WTC11 (cell line): Measurements from ENCODE around the gene MEX3C. TPM values are rescaled to one million over a fixed set of nuclear protein-coding genes. Genes with fewer than 3 reads are reported as not detected.

Experiments
- ATAC-seq: fragments of 200-7000 bp; cut with Tn5 transposase; 2 replicates; pipeline ENCODE4 v1.10.0; 2021; ENCODE audit warnings: mild to moderate bottlenecking, moderate library complexity
- CTCF ChIA-PET: fragments of 300-600 bp; sonication (Branson Sonifier 250); formaldehyde crosslinking; loops from one replicate; lab custom pipeline; 2021; ENCODE audit warnings: antibody characterized with exemption; lab: Charles Lee
- POLR2A ChIA-PET: fragments of 350-600 bp; sonication (Branson Sonifier 250); formaldehyde crosslinking; loops from one replicate; lab custom pipeline; 2021; ENCODE audit warnings: antibody characterized with exemption; lab: Charles Lee
- DNase-seq: peaks from one replicate; pipeline ENCODE4 v3.0.0; 2021; ENCODE audit warnings: low spot score
- H3K27ac Mint-ChIP-seq: 2 replicates; pipeline ENCODE4 v1.8.0; 2021; ENCODE audit warnings: mixed read lengths
- H3K27me3 Mint-ChIP-seq: 2 replicates; pipeline ENCODE4 v1.8.0; 2021; ENCODE audit warnings: low read depth, mild to moderate bottlenecking, moderate library complexity, mixed read lengths
- H3K36me3 Mint-ChIP-seq: 2 replicates; pipeline ENCODE4 v1.8.0; 2021; ENCODE audit warnings: mixed read lengths
- H3K4me1 Mint-ChIP-seq: 2 replicates; pipeline ENCODE4 v1.8.0; 2022; ENCODE audit warnings: mixed read lengths
- H3K4me3 Mint-ChIP-seq: 2 replicates; pipeline ENCODE4 v1.8.0; 2021; ENCODE audit warnings: mild to moderate bottlenecking, moderate library complexity, mixed read lengths
- H3K9me3 Mint-ChIP-seq: 2 replicates; pipeline ENCODE4 v1.8.0; 2021; ENCODE audit warnings: mixed read lengths
- CREB1 ChIP-seq: sonication (generic); formaldehyde crosslinking; IDR thresholded peaks from 2 replicates; pipeline ENCODE4 v1.8.0; 2023; ENCODE audit warnings: mild to moderate bottlenecking, missing genetic modification reagents
- EMX1 ChIP-seq: fragments of 250-450 bp; sonication (Bioruptor Pico); IDR thresholded peaks from 2 replicates; pipeline ENCODE4 v1.8.0; 2021; ENCODE audit warnings: mild to moderate bottlenecking
- MXD4 ChIP-seq: fragments of 250-450 bp; sonication (Bioruptor Pico); IDR thresholded peaks from 2 replicates; pipeline ENCODE4 v1.8.0; 2021; ENCODE audit warnings: mild to moderate bottlenecking, moderate library complexity, borderline replicate concordance
- NR3C1 ChIP-seq: sonication (generic); formaldehyde crosslinking; conservative IDR thresholded peaks from 2 replicates; pipeline ENCODE4 v1.8.1; 2023; ENCODE audit warnings: low read depth, mild to moderate bottlenecking, missing genetic modification reagents
- OVOL2 ChIP-seq: fragments of 250-450 bp; sonication (Bioruptor Pico); IDR thresholded peaks from 2 replicates; pipeline ENCODE4 v1.9.0; 2021; ENCODE audit warnings: mild to moderate bottlenecking, borderline replicate concordance
- STAT6 ChIP-seq: sonication (generic); formaldehyde crosslinking; conservative IDR thresholded peaks from 2 replicates; pipeline ENCODE4 v1.8.1; 2023; ENCODE audit warnings: mild to moderate bottlenecking, low read depth, missing genetic modification reagents, moderate library complexity
- TEAD4 ChIP-seq: sonication (generic); formaldehyde crosslinking; IDR thresholded peaks from 2 replicates; pipeline ENCODE4 v1.8.0; 2022; ENCODE audit warnings: mild to moderate bottlenecking, missing genetic modification reagents
- USF2 ChIP-seq: sonication (generic); formaldehyde crosslinking; IDR thresholded peaks from 2 replicates; pipeline ENCODE4 v1.8.1; 2023; ENCODE audit warnings: mild to moderate bottlenecking, missing genetic modification reagents, moderate library complexity
- ZBTB21 ChIP-seq: sonication (generic); formaldehyde crosslinking; IDR thresholded peaks from 2 replicates; pipeline ENCODE4 v1.8.1; 2023; ENCODE audit warnings: mild to moderate bottlenecking, missing genetic modification reagents, borderline replicate concordance
- ZNF232 ChIP-seq: sonication (generic); formaldehyde crosslinking; IDR thresholded peaks from 2 replicates; pipeline ENCODE4 v1.8.0; 2022; ENCODE audit warnings: mild to moderate bottlenecking, missing genetic modification reagents
- ZNF396 ChIP-seq: fragments of 250-450 bp; sonication (Bioruptor Pico); IDR thresholded peaks from 2 replicates; pipeline ENCODE4 v1.8.0; 2021; ENCODE audit warnings: mild to moderate bottlenecking, moderate library complexity, borderline replicate concordance
- total RNA-seq: library from RNA; stranded (reverse); gene quantifications from 3 replicates; pipeline ENCODE4 v1.2.3, GENCODE V29; 2021
- TF ChIP-seq, protein P1 (sequence below): sonication (generic); formaldehyde crosslinking; IDR thresholded peaks from 2 replicates; pipeline ENCODE4 v1.8.1; 2023; ENCODE audit warnings: mild to moderate bottlenecking, missing genetic modification reagents, borderline replicate concordance
- TF ChIP-seq, protein P2 (sequence below): fragments of 250-450 bp; sonication (Bioruptor Pico); IDR thresholded peaks from 2 replicates; pipeline ENCODE4 v1.8.0; 2021; ENCODE audit warnings: mild to moderate bottlenecking
- TF ChIP-seq, protein P3 (sequence below): sonication (generic); formaldehyde crosslinking; IDR thresholded peaks from 2 replicates; pipeline ENCODE4 v1.8.1; 2022; ENCODE audit warnings: mild to moderate bottlenecking, moderate library complexity, missing genetic modification reagents

The MEX3C gene
- total RNA-seq, 1 experiment from 2014 or later, result 79.4 TPM

DNA sequence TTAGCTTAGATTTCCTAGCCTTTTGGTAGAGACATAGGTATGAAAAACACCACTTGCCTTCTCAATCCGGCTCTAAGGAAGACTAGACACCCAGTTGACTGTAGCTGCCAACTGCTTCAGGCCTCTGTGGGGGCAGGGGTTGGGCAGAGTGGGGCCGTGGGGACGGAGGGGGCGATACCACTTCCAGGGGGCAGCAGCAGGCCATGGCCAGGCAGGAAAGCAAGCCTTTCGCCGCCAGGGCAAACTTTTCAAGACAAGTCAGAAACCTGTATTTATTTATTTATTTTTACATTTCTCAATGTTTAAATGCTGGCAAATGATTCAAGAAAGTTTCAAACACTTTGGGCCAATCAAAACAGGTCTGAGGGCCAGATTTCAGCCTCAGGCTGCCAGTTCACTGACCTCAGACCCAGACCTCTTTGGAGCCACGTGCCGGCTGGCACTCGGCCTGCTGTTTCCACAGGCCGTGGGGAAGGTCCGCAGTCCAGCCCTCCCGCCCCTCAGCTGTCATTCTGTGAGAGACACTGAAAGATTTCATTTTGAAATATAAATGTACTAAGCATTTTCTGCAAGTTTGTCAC lies 63.8 kb downstream of the MEX3C start:
- no peak for DNase-seq
- no peaks in the 10 kb centered on the region for H3K9me3 Mint-ChIP-seq
- H3K27me3 Mint-ChIP-seq, result no peaks in the 10 kb centered on the region
- H3K4me1 Mint-ChIP-seq, result peaks cover 4% of the 10 kb centered on the region
- TF ChIP-seq ZBTB21 (CRISPR knock-in tag), result no peak
- TF ChIP-seq ZNF396 (CRISPR knock-in tag), result no peak
- TF ChIP-seq, protein P1, sequence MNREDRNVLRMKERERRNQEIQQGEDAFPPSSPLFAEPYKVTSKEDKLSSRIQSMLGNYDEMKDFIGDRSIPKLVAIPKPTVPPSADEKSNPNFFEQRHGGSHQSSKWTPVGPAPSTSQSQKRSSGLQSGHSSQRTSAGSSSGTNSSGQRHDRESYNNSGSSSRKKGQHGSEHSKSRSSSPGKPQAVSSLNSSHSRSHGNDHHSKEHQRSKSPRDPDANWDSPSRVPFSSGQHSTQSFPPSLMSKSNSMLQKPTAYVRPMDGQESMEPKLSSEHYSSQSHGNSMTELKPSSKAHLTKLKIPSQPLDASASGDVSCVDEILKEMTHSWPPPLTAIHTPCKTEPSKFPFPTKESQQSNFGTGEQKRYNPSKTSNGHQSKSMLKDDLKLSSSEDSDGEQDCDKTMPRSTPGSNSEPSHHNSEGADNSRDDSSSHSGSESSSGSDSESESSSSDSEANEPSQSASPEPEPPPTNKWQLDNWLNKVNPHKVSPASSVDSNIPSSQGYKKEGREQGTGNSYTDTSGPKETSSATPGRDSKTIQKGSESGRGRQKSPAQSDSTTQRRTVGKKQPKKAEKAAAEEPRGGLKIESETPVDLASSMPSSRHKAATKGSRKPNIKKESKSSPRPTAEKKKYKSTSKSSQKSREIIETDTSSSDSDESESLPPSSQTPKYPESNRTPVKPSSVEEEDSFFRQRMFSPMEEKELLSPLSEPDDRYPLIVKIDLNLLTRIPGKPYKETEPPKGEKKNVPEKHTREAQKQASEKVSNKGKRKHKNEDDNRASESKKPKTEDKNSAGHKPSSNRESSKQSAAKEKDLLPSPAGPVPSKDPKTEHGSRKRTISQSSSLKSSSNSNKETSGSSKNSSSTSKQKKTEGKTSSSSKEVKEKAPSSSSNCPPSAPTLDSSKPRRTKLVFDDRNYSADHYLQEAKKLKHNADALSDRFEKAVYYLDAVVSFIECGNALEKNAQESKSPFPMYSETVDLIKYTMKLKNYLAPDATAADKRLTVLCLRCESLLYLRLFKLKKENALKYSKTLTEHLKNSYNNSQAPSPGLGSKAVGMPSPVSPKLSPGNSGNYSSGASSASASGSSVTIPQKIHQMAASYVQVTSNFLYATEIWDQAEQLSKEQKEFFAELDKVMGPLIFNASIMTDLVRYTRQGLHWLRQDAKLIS (CRISPR knock-in tag), result no peak
- TF ChIP-seq, all 79 proteins: peak for 0
- ChIA-PET CTCF (interaction anchor here (0.7 to 1.0 kb wide), 2 partner anchors 9 to 48 kb away, joined by 3 read pairs; no protein-coding TSS in a partner anchor), POLR2A (no interaction called here)
- Mint-ChIP-seq H3K36me3 (no peaks in the 10 kb centered on the region), H3K4me3 (no peak overlapping the region), H3K27ac (no peak overlapping the region)
- ATAC-seq, result no peak

- no peak overlapping the region for H3K4me3 Mint-ChIP-seq
- DNase-seq (no peak), ATAC-seq (no peak)
- H3K27ac Mint-ChIP-seq, result no peak overlapping the region
- H3K4me1 Mint-ChIP-seq, result peaks cover 4% of the 10 kb centered on the region
- ChIA-PET CTCF (no interaction called here), POLR2A (no interaction called here)
- TF ChIP-seq STAT6 (CRISPR knock-in tag), result no peak
- no peak for TF ChIP-seq OVOL2 (CRISPR knock-in tag)
- no peak for TF ChIP-seq EMX1
- TF ChIP-seq USF2 (CRISPR knock-in tag), result no peak
- no peak for TF ChIP-seq ZNF232 (CRISPR knock-in tag)
- TF ChIP-seq, protein P2, sequence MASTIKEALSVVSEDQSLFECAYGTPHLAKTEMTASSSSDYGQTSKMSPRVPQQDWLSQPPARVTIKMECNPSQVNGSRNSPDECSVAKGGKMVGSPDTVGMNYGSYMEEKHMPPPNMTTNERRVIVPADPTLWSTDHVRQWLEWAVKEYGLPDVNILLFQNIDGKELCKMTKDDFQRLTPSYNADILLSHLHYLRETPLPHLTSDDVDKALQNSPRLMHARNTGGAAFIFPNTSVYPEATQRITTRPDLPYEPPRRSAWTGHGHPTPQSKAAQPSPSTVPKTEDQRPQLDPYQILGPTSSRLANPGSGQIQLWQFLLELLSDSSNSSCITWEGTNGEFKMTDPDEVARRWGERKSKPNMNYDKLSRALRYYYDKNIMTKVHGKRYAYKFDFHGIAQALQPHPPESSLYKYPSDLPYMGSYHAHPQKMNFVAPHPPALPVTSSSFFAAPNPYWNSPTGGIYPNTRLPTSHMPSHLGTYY (CRISPR knock-in tag), result no peak
- TF ChIP-seq CREB1 (CRISPR knock-in tag), result no peak
- TF ChIP-seq, protein P3, sequence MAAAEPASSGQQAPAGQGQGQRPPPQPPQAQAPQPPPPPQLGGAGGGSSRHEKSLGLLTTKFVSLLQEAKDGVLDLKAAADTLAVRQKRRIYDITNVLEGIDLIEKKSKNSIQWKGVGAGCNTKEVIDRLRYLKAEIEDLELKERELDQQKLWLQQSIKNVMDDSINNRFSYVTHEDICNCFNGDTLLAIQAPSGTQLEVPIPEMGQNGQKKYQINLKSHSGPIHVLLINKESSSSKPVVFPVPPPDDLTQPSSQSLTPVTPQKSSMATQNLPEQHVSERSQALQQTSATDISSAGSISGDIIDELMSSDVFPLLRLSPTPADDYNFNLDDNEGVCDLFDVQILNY (CRISPR knock-in tag), result no peak
- no peak for TF ChIP-seq MXD4 (CRISPR knock-in tag)
- TF ChIP-seq TEAD4 (CRISPR knock-in tag), result no peak
- no peak for TF ChIP-seq NR3C1
- no peaks in the 10 kb centered on the region for H3K27me3 Mint-ChIP-seq
- H3K36me3 Mint-ChIP-seq, result no peaks in the 10 kb centered on the region
- no peaks in the 10 kb centered on the region for H3K9me3 Mint-ChIP-seq
Measured at GRCh38 chr18:51132256-51132935, 65.1 kb downstream of the MEX3C start.
